ENCODE data around the gene MXRA7. TPM values are rescaled to one million over a fixed set of nuclear protein-coding genes. Genes with fewer than 3 reads are reported as not detected.
"Not testable (repeated sequence)": the region's sequence is repeated elsewhere in the genome, so short reads cannot be mapped to it uniquely, and the experiment has no call there.

MXRA7 gene
- total RNA-seq, 1 experiment from 2014 or later, result 33.6 TPM

- DNase-seq (ENCODE audit: unreplicated experiment), result no peak
- POLR2A ChIA-PET, result no interaction called here
- CTCF ChIA-PET, result no interaction called here
- H3K27me3 Mint-ChIP-seq (ENCODE audit: insufficient read depth, unreplicated experiment), result no peaks in the 10 kb centered on the region
- no peak for TF ChIP-seq CTCF (IDR thresholded peaks at IDR 0.05; ENCODE audit: unreplicated experiment)
- H3K27ac Mint-ChIP-seq (ENCODE audit: low read depth, unreplicated experiment), result no peak overlapping the region
- BruUV-seq (replicated peaks), result no TSS peak
- H3K4me3 Mint-ChIP-seq (ENCODE audit: unreplicated experiment), result no peak overlapping the region
- H3K9me3 Mint-ChIP-seq (ENCODE audit: unreplicated experiment), result no peaks in the 10 kb centered on the region
- H3K36me3 Mint-ChIP-seq (ENCODE audit: insufficient read depth, unreplicated experiment), result no peaks in the 10 kb centered on the region
- intact Hi-C loops (cut with micrococcal nuclease), result no loop called here
- H3K4me1 Mint-ChIP-seq (ENCODE audit: insufficient read depth, unreplicated experiment), result peaks cover 10% of the 10 kb centered on the region
These were observed 10.5 kb downstream of the MXRA7 start for GRCh38 chr17:76700270-76700616.

- CTCF ChIA-PET, result not testable (repeated sequence)
These were observed 12.2 kb downstream of the MXRA7 start for GRCh38 chr17:76698466-76698977.

GRCh38 chr17:76697702-76698465, 12.9 kb downstream of the MXRA7 start:
- H3K9me3 Mint-ChIP-seq (ENCODE audit: unreplicated experiment), result no peaks in the 10 kb centered on the region
- no TSS peak for BruUV-seq (replicated peaks)
- TF ChIP-seq CTCF (IDR thresholded peaks at IDR 0.05; ENCODE audit: unreplicated experiment), result no peak
- no peak overlapping the region for H3K27ac Mint-ChIP-seq (ENCODE audit: low read depth, unreplicated experiment)
- H3K36me3 Mint-ChIP-seq (ENCODE audit: insufficient read depth, unreplicated experiment), result no peaks in the 10 kb centered on the region
- H3K4me1 Mint-ChIP-seq (ENCODE audit: insufficient read depth, unreplicated experiment), result peaks cover 10% of the 10 kb centered on the region
- no peaks in the 10 kb centered on the region for H3K27me3 Mint-ChIP-seq (ENCODE audit: insufficient read depth, unreplicated experiment)
- POLR2A ChIA-PET, result interaction anchor here (0.7 to 1.0 kb wide), 3 partner anchors 24 to 285 kb away, joined by 3 to 4 read pairs (median 3); no protein-coding TSS in a partner anchor
- H3K4me3 Mint-ChIP-seq (ENCODE audit: unreplicated experiment), result no peak overlapping the region
- CTCF ChIA-PET, result interaction anchor here (1.1 kb wide), 1 partner anchor 191 kb away, joined by 3 read pairs; no protein-coding TSS in a partner anchor
- DNase-seq (ENCODE audit: unreplicated experiment), result no peak
- intact Hi-C loops (cut with micrococcal nuclease), result no loop called here

More at GRCh38 chr17:76698466-76698977, 12.2 kb downstream of the MXRA7 start:
- H3K4me3 Mint-ChIP-seq (ENCODE audit: unreplicated experiment); H3K9me3 Mint-ChIP-seq (ENCODE audit: unreplicated experiment); H3K27me3 Mint-ChIP-seq (ENCODE audit: insufficient read depth, unreplicated experiment); H3K4me1 Mint-ChIP-seq (ENCODE audit: insufficient read depth, unreplicated experiment); H3K36me3 Mint-ChIP-seq (ENCODE audit: insufficient read depth, unreplicated experiment); H3K27ac Mint-ChIP-seq (ENCODE audit: low read depth, unreplicated experiment); BruUV-seq (replicated peaks); intact Hi-C loops (cut with micrococcal nuclease); DNase-seq (ENCODE audit: unreplicated experiment): not testable (repeated sequence)
- POLR2A ChIA-PET, result interaction anchor here (0.7 kb wide), 1 partner anchor 27 kb away, joined by 4 read pairs; no protein-coding TSS in a partner anchor

- peaks cover 10% of the 10 kb centered on the region for H3K4me1 Mint-ChIP-seq (ENCODE audit: insufficient read depth, unreplicated experiment)
- no peak overlapping the region for H3K4me3 Mint-ChIP-seq (ENCODE audit: unreplicated experiment)
- H3K36me3 Mint-ChIP-seq (ENCODE audit: insufficient read depth, unreplicated experiment), result no peaks in the 10 kb centered on the region
- intact Hi-C loops (cut with micrococcal nuclease), result no loop called here
- no peaks in the 10 kb centered on the region for H3K27me3 Mint-ChIP-seq (ENCODE audit: insufficient read depth, unreplicated experiment)
- DNase-seq (ENCODE audit: unreplicated experiment), result no peak
- H3K27ac Mint-ChIP-seq (ENCODE audit: low read depth, unreplicated experiment), result no peak overlapping the region
- BruUV-seq (replicated peaks), result no TSS peak
- TF ChIP-seq CTCF (IDR thresholded peaks at IDR 0.05; ENCODE audit: unreplicated experiment), result no peak
- H3K9me3 Mint-ChIP-seq (ENCODE audit: unreplicated experiment), result no peaks in the 10 kb centered on the region
- CTCF ChIA-PET, result interaction anchor here (0.8 to 1.1 kb wide), 2 partner anchors 47 to 190 kb away, joined by 3 read pairs; no protein-coding TSS in a partner anchor
- POLR2A ChIA-PET, result interaction anchor here (0.7 to 1.1 kb wide), 3 partner anchors 23 to 285 kb away, joined by 3 read pairs; partner anchors contain the start of gene ST6GALNAC1
These were observed 13.7 kb downstream of the MXRA7 start for GRCh38 chr17:76696763-76697701.
